Fibroblast of skin of right quadriceps (primary cell): ENCODE measurements around the gene ABHD1.
"Not testable (repeated sequence)": the region's sequence is repeated elsewhere in the genome, so short reads cannot be mapped to it uniquely, and the experiment has no call there.

Experiments used
- DNase-seq: peaks from one replicate; pipeline ENCODE4 v3.0.0-alpha.2; 2013

The ABHD1 gene

DNA sequence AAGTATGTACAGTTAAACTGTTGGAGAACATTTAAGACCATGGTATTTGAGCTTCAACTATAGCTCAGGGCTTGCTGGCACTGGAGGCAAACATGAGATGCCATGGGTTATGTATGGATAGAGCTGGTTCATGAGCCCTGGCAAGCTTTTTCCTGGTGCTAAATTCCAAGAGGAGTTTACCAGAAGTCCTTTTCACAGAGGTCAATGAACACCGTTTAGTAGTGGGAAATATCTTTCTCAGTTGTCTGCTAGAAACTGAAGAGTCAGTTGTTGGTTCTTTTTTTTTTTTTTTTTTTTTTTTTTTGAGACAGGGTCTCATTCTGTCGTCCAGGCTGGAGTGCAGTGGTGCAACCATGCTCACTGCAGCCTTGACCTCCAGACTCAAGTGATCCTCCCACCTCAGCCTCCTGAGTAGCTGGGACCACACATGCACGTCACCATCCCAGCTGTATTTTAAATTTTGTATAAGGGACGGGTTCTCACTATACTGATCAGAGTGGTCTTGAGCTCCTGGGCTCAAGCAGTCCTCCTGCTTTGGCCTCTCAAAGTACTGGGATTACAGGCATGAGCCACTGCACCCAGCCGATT lies 35.7 kb upstream of the ABHD1 start:
- no peak for DNase-seq

DNA sequence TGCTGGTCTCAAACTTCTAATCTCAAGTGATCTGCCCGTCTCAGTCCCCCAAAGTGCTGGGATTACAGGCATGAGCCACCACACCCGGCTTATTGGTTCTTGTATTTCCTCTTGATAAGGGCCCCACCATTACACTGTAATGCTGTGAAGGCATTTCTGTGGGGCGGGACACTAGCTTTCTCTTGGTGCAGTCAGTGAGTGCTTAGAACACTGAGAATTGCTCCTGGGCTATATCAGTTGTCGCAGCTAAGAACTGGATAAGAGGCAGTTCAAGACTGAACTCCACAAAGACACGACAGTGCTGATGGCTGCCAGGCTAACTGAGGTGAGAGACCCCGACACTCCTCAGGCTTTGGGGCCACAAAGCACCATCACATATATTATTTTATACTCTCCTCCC lies 35.0 kb upstream of the ABHD1 start:
- DNase-seq, result no peak

- no peak for DNase-seq
Observed at GRCh38 chr2:27089111-27089954, 34.3 kb upstream of the ABHD1 start.

DNA sequence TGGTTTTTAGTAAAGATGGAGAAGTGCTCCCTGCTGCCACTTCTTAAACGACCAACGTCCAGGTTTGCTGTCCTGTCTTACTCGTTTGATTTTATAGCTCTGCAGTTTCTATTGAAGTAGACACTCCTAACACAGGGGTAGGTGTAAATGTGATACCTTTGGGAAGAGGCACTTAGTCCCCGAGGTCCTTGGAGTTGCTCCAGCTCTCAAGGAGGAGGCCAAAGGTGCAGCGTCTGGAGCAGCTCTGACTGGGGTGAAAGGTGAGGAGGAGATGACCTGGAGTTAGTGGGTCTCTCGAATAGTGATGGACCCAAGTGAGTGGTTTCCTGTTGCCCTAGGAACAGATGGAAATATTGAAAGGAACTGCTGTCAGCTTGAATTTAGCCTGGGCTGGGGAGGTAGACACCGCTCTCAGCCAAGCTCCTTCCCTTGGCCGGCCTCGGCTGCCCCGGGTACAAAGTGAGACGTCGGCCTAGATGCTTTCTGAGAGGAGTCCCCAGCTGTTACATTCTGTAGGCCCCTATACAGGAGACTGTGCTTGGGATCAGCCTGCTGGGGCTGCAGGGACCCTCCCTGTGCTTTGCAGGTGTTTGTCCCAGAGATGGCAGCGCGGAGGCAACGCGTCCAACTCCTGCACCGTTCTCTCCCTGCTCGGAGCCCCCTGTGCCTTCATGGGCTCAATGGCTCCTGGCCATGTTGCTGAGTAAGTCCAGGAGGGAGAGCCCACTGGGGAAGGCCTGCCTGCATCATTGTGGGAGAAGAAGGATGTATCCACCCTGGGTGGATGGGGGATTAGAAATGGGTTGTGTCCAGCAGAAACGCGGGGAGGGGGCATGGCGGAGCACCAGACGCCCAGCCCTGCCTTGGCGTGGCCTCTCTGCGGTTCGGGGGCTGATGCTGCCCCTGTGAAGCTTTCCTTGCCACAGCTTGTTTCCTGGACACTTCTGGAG lies 31.6 kb upstream of the ABHD1 start:
- DNase-seq, result no peak

DNA sequence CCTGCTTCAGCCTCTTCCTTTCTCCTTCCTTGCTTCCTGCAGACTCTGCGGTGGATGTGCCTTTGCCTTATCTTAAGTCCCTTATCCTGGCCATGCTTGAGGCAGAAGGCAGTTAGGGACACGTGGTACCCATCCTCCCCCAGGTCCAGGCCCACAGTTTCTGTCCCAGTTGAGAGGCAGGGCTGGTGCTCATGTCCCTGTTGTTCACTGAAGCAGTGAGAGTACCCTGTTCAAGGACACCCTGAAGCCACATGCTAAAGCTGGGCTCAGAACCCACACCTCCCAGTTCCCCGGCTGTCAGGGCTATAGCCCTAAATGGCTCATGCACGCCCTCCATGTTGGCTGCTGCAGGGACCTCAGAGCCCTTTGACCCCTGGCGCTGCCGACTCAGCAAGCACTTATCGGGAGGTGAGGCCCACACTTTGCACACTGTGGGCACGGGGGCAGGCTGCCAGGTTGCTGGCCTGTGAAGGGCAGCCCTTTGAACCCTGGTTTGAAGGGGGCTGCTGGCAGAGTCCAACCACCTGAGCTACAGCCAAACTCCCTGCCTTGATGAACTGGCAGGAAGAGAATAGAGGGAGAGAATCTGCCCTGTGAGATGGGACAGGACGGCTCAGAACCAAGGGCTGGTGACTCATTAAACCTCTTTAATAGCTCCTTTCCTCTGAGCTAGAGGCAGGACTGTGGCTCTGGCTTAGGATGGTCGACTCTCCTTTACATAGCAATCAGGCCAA lies 30.8 kb upstream of the ABHD1 start:
- no peak for DNase-seq

DNA sequence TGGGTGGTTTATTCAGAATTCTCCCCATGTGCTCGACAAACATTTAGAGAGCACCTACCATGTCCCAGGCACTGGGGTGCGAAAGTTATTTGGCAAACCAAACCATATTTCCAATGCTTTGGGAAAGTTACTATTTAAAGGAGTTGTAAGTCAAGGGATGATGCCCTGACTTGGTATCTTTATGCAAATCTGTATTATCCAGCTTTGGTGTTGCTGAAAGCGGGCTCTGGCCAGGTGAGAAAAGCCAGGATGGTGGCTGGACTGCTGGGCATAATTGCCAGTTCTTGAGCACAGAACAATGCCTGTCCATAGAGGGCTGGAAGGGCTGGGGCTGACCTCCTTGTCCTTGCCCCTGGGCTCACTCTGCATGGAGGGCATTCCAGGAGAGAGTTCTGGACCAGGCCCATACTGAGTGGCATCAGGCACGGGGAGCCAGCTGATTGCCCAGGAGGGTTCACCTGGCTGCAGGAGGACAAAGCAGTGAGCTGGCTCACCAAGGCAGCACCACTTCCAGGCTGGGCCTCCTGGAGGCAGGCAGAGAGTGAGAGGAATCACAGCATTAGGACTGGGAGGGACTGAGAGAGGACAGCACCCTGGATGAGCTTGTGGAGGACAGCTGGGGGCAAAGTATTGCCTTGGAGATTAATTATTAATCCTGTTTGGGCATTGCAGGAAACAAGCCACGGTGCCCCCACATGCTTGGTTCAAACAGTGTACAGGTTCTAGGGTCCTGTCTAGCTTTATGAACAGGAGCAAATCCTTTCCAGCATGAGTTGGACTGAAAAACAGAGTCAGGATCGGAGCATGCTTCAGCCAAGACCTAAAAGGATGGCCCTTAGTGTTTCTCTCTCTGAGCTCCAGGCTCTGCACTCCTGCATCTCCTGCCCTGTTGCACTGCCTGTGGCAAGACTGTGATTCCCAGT lies 29.9 kb upstream of the ABHD1 start:
- no peak for DNase-seq

- DNase-seq, result no peak
Observed at GRCh38 chr2:27094353-27094984, 29.1 kb upstream of the ABHD1 start.

DNA sequence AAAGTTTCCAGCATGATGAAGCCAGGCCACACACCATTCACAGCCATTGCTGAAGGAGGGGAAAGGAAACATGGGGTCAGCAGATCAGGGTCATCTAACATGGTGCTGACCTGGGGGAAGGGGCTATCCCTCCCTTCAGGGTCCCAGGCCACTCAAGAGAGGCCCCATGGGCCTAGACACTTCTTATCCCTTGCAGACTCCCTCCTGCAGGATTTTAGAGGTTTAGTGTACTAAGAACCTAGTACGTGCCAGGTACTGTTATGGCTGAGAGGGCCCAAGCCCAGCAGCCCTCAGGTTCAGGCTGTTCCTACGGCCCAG lies 28.2 kb upstream of the ABHD1 start:
- no peak for DNase-seq

DNA sequence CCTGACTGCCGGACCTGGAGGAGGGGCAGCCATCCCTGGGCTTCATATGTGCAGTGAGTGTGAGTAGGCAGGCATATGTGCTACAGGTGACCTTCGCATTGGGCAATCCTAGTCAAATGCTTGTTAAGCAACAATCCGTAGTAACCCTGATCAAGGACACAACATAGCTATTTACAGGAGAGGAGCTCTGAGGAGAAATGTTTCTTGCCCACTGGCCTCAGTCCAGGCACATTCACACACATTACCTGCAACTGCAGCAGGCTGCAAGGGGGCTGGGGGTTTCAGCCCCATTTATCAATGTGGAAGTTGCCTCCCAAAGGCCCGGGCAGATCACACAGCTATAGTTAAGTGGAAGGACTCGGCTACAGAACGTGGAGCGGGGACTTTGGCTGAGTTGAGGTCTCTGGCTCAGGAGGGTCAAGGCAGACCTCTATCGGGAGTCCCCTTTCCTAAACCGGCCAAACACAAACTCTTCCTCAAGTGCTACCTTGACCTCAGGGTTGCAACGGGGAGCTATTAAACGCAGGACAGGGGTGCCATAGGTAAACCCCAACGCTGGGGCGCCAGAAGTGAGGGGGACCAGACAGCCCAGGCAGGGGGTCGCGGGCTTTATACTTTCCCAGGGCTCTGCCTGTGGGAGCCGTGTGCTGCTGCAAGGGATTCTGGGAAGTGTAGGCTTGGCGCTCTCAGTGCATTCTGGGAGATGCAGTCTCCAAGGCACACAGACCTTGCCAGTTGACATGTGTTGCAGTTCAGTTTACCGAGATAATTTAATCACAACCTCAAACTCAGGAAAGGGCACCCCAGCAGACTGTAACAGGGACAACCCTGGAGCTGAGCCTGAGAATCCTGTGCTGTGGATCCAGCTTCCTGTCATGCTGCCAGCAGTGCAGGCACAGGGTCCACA lies 27.6 kb upstream of the ABHD1 start:
- peak; percentile 43 for DNase-seq

- DNase-seq, result no peak
Observed at GRCh38 chr2:27096748-27097297, 26.8 kb upstream of the ABHD1 start.

- DNase-seq, result no peak
Observed at GRCh38 chr2:27097341-27097740, 26.3 kb upstream of the ABHD1 start.

- no peak for DNase-seq
Observed at GRCh38 chr2:27099334-27099955, 24.2 kb upstream of the ABHD1 start.

DNA sequence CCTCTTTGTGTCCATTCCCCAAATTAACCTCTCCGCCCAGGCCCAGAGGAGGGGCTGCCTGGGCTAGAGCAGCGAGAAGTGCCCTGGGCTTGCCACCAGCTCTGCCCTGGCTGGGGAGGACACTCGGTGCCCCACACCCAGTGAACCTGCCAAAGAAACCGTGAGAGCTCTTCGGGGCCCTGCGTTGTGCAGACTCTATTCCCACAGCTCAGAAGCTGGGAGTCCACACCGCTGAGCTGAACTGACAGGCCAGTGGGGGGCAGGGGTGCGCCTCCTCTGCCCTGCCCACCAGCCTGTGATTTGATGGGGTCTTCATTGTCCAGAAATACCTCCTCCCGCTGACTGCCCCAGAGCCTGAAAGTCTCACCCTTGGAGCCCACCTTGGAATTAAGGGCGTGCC lies 23.6 kb upstream of the ABHD1 start:
- no peak for DNase-seq

DNA sequence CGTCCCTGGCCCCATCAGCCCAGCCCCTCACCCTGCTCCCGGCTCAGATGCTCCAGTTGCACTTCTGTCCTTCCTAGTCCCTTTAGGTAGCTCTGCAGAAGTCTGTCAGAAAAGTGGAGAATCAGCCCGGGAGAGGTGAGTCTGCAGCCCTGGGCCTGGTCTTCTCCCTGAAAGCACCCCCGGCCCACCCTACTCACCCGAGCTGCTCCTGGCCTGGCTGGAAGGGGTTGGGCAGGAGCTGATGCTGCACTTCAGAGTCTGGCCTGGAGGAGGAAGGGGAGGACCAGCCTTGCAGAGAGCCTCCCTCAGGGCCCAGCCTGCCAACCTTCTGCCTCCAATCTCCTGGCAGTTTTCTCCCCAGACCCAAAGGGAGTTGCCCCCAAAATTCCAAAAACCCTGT lies 21.3 kb upstream of the ABHD1 start:
- DNase-seq, result no peak

DNA sequence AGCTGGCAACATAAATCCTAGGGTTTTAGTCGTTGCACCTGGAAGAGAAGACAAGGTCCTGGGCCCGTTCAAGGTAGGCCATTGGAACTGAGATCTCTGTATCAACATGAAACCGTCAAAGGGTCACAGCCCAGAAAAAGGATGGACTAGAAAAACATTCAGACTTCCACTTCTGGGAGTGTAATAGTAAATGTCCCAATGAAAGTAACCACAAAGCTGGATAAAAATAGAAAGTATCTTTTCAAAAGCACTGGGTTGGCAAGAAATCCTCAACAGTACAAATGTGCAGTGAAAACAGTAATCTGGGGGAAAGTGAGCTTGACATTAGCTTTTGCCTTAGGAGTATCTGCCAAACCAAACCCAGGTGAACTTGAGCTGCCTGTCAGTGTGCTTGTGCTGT lies 17.6 kb upstream of the ABHD1 start:
- no peak for DNase-seq

DNA sequence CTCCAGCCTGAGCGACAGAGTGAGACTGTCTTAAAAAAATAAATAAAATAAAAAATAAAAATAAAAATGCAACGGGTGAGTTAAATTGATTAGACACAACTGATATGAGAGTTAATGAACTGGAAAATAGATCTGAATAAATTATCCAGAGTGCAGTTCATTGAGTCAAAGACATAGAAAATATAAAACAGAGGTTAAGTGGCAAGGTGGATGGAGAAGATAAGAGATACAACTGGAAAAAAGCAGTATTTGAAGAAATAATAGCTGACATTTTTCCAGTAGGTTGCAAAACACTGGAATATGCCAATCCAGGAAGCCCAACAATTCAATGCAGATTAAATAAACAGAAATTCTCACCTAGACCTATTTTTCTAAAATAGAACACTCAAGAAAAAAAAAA lies 15.4 kb upstream of the ABHD1 start:
- no peak for DNase-seq

DNA sequence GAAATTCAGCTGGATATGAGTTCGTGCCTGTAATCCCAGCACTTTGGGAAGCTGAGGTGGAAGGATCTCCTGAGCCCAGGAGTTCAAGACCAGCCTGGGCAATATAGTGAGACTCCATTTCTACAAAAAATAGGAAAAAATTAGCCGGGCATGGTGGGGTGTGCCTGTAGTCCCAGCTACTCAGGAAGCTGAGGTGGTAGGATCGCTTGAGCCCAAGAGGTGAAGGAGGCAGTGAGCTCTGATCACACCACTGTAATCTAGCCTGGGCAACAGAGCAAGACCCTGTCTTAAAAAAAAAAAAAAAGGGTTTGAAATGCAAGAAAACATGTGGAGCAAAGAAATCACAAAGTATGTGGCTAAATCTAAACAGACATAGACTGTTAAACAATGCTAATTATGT lies 14.5 kb upstream of the ABHD1 start:
- DNase-seq, result no peak

- DNase-seq, result not testable (repeated sequence)
Observed at GRCh38 chr2:27110603-27111352, 12.8 kb upstream of the ABHD1 start.
